ENCODE measurements around the gene ARCN1.

Gene ARCN1

GRCh38 chr11:118527109-118527508, 45.1 kb upstream of the ARCN1 start, which contains the start of gene TTC36:
Gene TTC36 (plus strand): TSS chr11:118527474. CDS start chr11:118527495, 21 bp downstream.
- no peak within 1 kb of the TSS for H3K56ac ChIP-seq (ENCODE audit: low read length)
- no peak within 1 kb of the TSS for H2AK5ac ChIP-seq (ENCODE audit: low read length)
- no peak within 1 kb of the TSS for H4K5ac ChIP-seq (ENCODE audit: low read length)
- no peaks in the 10 kb centered on the region for H3K79me2 ChIP-seq (ENCODE audit: control insufficient read depth, insufficient read depth, low read length)
- H2BK15ac ChIP-seq (replicated peaks; ENCODE audit: low read depth) = no peak within 1 kb of the TSS
- DNase-seq = peak; percentile 38
- no peak within 1 kb of the TSS for H3K4me3 ChIP-seq (ENCODE audit: low read length)
- H3K9ac ChIP-seq (ENCODE audit: low read length) = no peak within 1 kb of the TSS
- no peaks in the 10 kb centered on the region for H3K27me3 ChIP-seq (ENCODE audit: insufficient read depth, low read length, poor library complexity)
- no peaks in the 10 kb centered on the region for H3K4me1 ChIP-seq (ENCODE audit: control insufficient read depth, low read depth, low read length)
- H2BK5ac ChIP-seq (ENCODE audit: low read length) = no peak within 1 kb of the TSS
- H3K4me2 ChIP-seq (ENCODE audit: low read length) = no peak within 1 kb of the TSS
- no peak within 1 kb of the TSS for H2BK120ac ChIP-seq (ENCODE audit: low read depth, low read length)
- H3K18ac ChIP-seq (ENCODE audit: low read length) = no peak within 1 kb of the TSS
- no peak within 1 kb of the TSS for H4K8ac ChIP-seq (ENCODE audit: low read depth, low read length)
- H3K79me1 ChIP-seq (ENCODE audit: low read length) = no peaks in the 10 kb centered on the region
- no peak within 1 kb of the TSS for H3K4ac ChIP-seq (ENCODE audit: low read depth, low read length)
- H3K27ac ChIP-seq (ENCODE audit: low read depth, low read length) = no peak within 1 kb of the TSS
- WGBS (ENCODE audit: extremely low coverage, insufficient coverage, low lambda C conversion rate) = no CpG with 5 or more reads among the region's 3 CpGs
- H3K23ac ChIP-seq (ENCODE audit: low read length) = no peak within 1 kb of the TSS
- H3K36me3 ChIP-seq (ENCODE audit: control insufficient read depth, insufficient read depth, low read length) = peaks cover 9% of the 10 kb centered on the region

DNA sequence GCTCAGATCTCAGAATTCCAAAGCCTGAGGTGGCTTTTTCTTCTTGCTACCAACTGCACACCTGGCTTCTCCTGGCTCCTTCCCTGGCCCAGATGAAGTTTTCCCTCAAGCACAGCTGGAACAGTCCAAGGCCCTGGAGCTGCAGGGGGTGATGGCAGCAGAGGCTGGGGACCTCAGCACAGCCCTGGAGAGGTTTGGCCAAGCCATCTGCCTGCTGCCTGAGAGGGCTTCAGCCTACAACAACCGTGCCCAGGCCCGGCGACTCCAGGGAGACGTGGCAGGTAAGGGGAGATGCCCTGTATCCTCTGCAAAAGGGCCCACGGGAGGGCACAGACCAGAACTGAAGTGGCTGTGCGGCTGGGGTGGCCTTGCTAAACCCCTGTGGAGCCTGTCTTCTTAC, 43.7 kb upstream of the ARCN1 start:
- Histone ChIP-seq H3K79me1 (ENCODE audit: low read length) (no peaks in the 10 kb centered on the region), H2AK5ac (ENCODE audit: low read length) (no peak overlapping the region), H2BK5ac (ENCODE audit: low read length) (no peak overlapping the region), H2BK15ac (replicated peaks; ENCODE audit: low read depth) (no peak overlapping the region), H3K27me3 (ENCODE audit: insufficient read depth, low read length, poor library complexity) (no peaks in the 10 kb centered on the region), H3K79me2 (ENCODE audit: control insufficient read depth, insufficient read depth, low read length) (no peaks in the 10 kb centered on the region), H3K27ac (ENCODE audit: low read depth, low read length) (no peak overlapping the region), H3K9ac (ENCODE audit: low read length) (no peak overlapping the region), H4K5ac (ENCODE audit: low read length) (no peak overlapping the region), H3K4me3 (ENCODE audit: low read length) (no peak overlapping the region), H3K4me2 (ENCODE audit: low read length) (no peak overlapping the region), H3K36me3 (ENCODE audit: control insufficient read depth, insufficient read depth, low read length) (peaks cover 6% of the 10 kb centered on the region), H3K18ac (ENCODE audit: low read length) (no peak overlapping the region), H3K4ac (ENCODE audit: low read depth, low read length) (no peak overlapping the region), H3K4me1 (ENCODE audit: control insufficient read depth, low read depth, low read length) (no peaks in the 10 kb centered on the region), H3K56ac (ENCODE audit: low read length) (no peak overlapping the region), H4K8ac (ENCODE audit: low read depth, low read length) (no peak overlapping the region), H3K23ac (ENCODE audit: low read length) (no peak overlapping the region), H2BK120ac (ENCODE audit: low read depth, low read length) (no peak overlapping the region)
- WGBS (ENCODE audit: extremely low coverage, insufficient coverage, low lambda C conversion rate) = no CpG with 5 or more reads among the region's 6 CpGs
- DNase-seq = no peak

DNA sequence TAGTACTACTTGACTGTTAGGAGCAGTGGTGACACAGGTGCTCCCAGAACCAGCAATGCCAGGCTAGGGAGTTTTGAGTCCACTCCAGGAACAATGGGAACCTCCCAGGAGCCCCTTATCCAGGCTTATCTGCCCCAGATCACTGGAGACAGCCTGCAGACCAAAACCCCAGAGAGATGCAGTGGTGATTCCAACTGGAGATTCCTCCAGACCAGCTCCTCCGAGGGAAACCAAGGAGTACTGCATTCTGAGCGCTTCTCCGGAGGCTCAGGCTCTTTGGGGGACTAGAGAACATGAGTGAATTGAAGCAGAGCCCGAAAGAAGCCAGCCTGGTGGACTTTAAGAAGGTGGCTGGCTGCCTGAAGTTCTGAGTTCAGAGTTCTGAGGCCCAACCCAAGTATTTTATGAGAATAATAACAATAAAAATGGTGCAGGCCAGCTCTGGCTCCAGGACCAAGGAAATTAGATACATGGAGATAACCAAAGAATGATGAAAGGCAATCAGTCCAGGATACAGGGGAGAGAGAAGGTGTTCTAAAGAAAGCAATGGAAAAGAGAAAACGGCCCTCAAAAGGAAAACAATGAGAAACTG, 42.5 kb upstream of the ARCN1 start:
- no peak overlapping the region for H3K4me2 ChIP-seq (ENCODE audit: low read length)
- H3K36me3 ChIP-seq (ENCODE audit: control insufficient read depth, insufficient read depth, low read length) = peaks cover 5% of the 10 kb centered on the region
- H3K4me1 ChIP-seq (ENCODE audit: control insufficient read depth, low read depth, low read length) = no peaks in the 10 kb centered on the region
- DNase-seq = peak; percentile 66
- H3K27me3 ChIP-seq (ENCODE audit: insufficient read depth, low read length, poor library complexity) = no peaks in the 10 kb centered on the region
- no peak overlapping the region for H2BK15ac ChIP-seq (replicated peaks; ENCODE audit: low read depth)
- no peaks in the 10 kb centered on the region for H3K79me2 ChIP-seq (ENCODE audit: control insufficient read depth, insufficient read depth, low read length)
- no peak overlapping the region for H3K18ac ChIP-seq (ENCODE audit: low read length)
- H4K5ac ChIP-seq (ENCODE audit: low read length) = no peak overlapping the region
- H4K8ac ChIP-seq (ENCODE audit: low read depth, low read length) = no peak overlapping the region
- no peak overlapping the region for H3K9ac ChIP-seq (ENCODE audit: low read length)
- WGBS (ENCODE audit: extremely low coverage, insufficient coverage, low lambda C conversion rate) = no CpG with 5 or more reads among the region's 5 CpGs
- H3K79me1 ChIP-seq (ENCODE audit: low read length) = no peaks in the 10 kb centered on the region
- H2AK5ac ChIP-seq (ENCODE audit: low read length) = no peak overlapping the region
- H3K4me3 ChIP-seq (ENCODE audit: low read length) = no peak overlapping the region
- no peak overlapping the region for H2BK5ac ChIP-seq (ENCODE audit: low read length)
- no peak overlapping the region for H2BK120ac ChIP-seq (ENCODE audit: low read depth, low read length)
- H3K23ac ChIP-seq (ENCODE audit: low read length) = no peak overlapping the region
- no peak overlapping the region for H3K56ac ChIP-seq (ENCODE audit: low read length)
- no peak overlapping the region for H3K4ac ChIP-seq (ENCODE audit: low read depth, low read length)
- no peak overlapping the region for H3K27ac ChIP-seq (ENCODE audit: low read depth, low read length)

GRCh38 chr11:118530180-118530682, 42.0 kb upstream of the ARCN1 start:
- Histone ChIP-seq H3K9ac (ENCODE audit: low read length) (peak overlapping the region; percentile 71), H3K23ac (ENCODE audit: low read length) (peak overlapping the region; percentile 50), H3K79me2 (ENCODE audit: control insufficient read depth, insufficient read depth, low read length) (no peaks in the 10 kb centered on the region), H3K36me3 (ENCODE audit: control insufficient read depth, insufficient read depth, low read length) (no peaks in the 10 kb centered on the region), H2BK120ac (ENCODE audit: low read depth, low read length) (no peak overlapping the region), H2AK5ac (ENCODE audit: low read length) (no peak overlapping the region), H3K4me2 (ENCODE audit: low read length) (peak overlapping the region; percentile 65), H3K4me1 (ENCODE audit: control insufficient read depth, low read depth, low read length) (no peaks in the 10 kb centered on the region), H3K4ac (ENCODE audit: low read depth, low read length) (no peak overlapping the region), H3K56ac (ENCODE audit: low read length) (peak overlapping the region; percentile 84), H3K27ac (ENCODE audit: low read depth, low read length) (no peak overlapping the region), H4K5ac (ENCODE audit: low read length) (no peak overlapping the region), H2BK5ac (ENCODE audit: low read length) (no peak overlapping the region), H2BK15ac (replicated peaks; ENCODE audit: low read depth) (no peak overlapping the region), H3K79me1 (ENCODE audit: low read length) (no peaks in the 10 kb centered on the region), H4K8ac (ENCODE audit: low read depth, low read length) (no peak overlapping the region), H3K27me3 (ENCODE audit: insufficient read depth, low read length, poor library complexity) (no peaks in the 10 kb centered on the region), H3K4me3 (ENCODE audit: low read length) (peak overlapping the region; percentile 70), H3K18ac (ENCODE audit: low read length) (peak overlapping the region; percentile 33)
- WGBS (ENCODE audit: extremely low coverage, insufficient coverage, low lambda C conversion rate) = no CpG with 5 or more reads among the region's 31 CpGs
- no peak for DNase-seq

- Histone ChIP-seq H3K4me2 (ENCODE audit: low read length) (peak within 1 kb of the TSS; percentile 65), H3K27ac (ENCODE audit: low read depth, low read length) (no peak within 1 kb of the TSS)
- peak; percentile 79 for DNase-seq
These were observed 41.3 kb upstream of the ARCN1 start, which contains the start of gene TMEM25 for GRCh38 chr11:118530683-118531596. Gene TMEM25 (plus strand): TSS chr11:118531192. CDS start chr11:118531802, 610 bp downstream.

More at GRCh38 chr11:118530683-118531596, 41.3 kb upstream of the ARCN1 start, which contains the start of gene TMEM25:
- Histone ChIP-seq H3K18ac (ENCODE audit: low read length) (peak within 1 kb of the TSS; percentile 33), H3K4me3 (ENCODE audit: low read length) (peak within 1 kb of the TSS; percentile 89), H4K8ac (ENCODE audit: low read depth, low read length) (no peak within 1 kb of the TSS), H3K56ac (ENCODE audit: low read length) (peak within 1 kb of the TSS; percentile 97), H4K5ac (ENCODE audit: low read length) (no peak within 1 kb of the TSS), H3K4ac (ENCODE audit: low read depth, low read length) (no peak within 1 kb of the TSS), H3K36me3 (ENCODE audit: control insufficient read depth, insufficient read depth, low read length) (no peaks in the 10 kb centered on the region), H2AK5ac (ENCODE audit: low read length) (no peak within 1 kb of the TSS), H3K4me1 (ENCODE audit: control insufficient read depth, low read depth, low read length) (no peaks in the 10 kb centered on the region), H3K79me1 (ENCODE audit: low read length) (no peaks in the 10 kb centered on the region), H3K23ac (ENCODE audit: low read length) (peak within 1 kb of the TSS; percentile 74), H2BK120ac (ENCODE audit: low read depth, low read length) (no peak within 1 kb of the TSS), H2BK15ac (replicated peaks; ENCODE audit: low read depth) (no peak within 1 kb of the TSS), H3K27me3 (ENCODE audit: insufficient read depth, low read length, poor library complexity) (no peaks in the 10 kb centered on the region), H3K9ac (ENCODE audit: low read length) (peak within 1 kb of the TSS; percentile 88), H2BK5ac (ENCODE audit: low read length) (no peak within 1 kb of the TSS), H3K79me2 (ENCODE audit: control insufficient read depth, insufficient read depth, low read length) (no peaks in the 10 kb centered on the region)
- no CpG with 5 or more reads among the region's 94 CpGs for WGBS (ENCODE audit: extremely low coverage, insufficient coverage, low lambda C conversion rate)

Measured in mesendoderm (in vitro differentiated cells).